Smooth muscle cell (in vitro differentiated cells): Measurements from ENCODE around the gene SLC26A6. TPM values are rescaled to one million over a fixed set of nuclear protein-coding genes. Genes with fewer than 3 reads are reported as not detected.
A peak's percentile ranks its signal among the peaks of the same experiment; 100 is the strongest.

ENCODE experiments used
- DNase-seq: peaks from one replicate; lab custom pipeline; 2025; ENCODE audit not compliant: unreplicated experiment; lab: John Stamatoyannopoulos, UW
- H2AFZ ChIP-seq: fragments of 200-600 bp; sonication (generic); 2 replicates; pipeline ENCODE4 v1.6.0; 2016; ENCODE audit warnings: antibody characterized with exemption, low read depth, mild to moderate bottlenecking
- H3F3A ChIP-seq: fragments of 200-600 bp; sonication (generic); 2 replicates; pipeline ENCODE4 v1.6.0; 2017; ENCODE audit warnings: antibody characterized with exemption, low read depth
- H3K27ac ChIP-seq: fragments of 200-600 bp; sonication (generic); 2 replicates; pipeline ENCODE4 v1.5.1; 2016; ENCODE audit warnings: low read depth, mild to moderate bottlenecking
- H3K27me3 ChIP-seq: fragments of 200-600 bp; sonication (generic); 2 replicates; pipeline ENCODE4 v1.6.1; 2016; ENCODE audit warnings: low read depth, mild to moderate bottlenecking
- H3K36me3 ChIP-seq: fragments of 200-600 bp; sonication (generic); 2 replicates; pipeline ENCODE4 v1.5.1; 2016; ENCODE audit warnings: low read depth
- H3K4me1 ChIP-seq: fragments of 200-600 bp; sonication (generic); 2 replicates; pipeline ENCODE4 v1.5.1; 2016; ENCODE audit warnings: low read depth
- H3K4me2 ChIP-seq: fragments of 200-600 bp; sonication (generic); 2 replicates; pipeline ENCODE4 v1.6.0; 2016; ENCODE audit warnings: mild to moderate bottlenecking
- H3K4me3 ChIP-seq: fragments of 200-600 bp; sonication (generic); 2 replicates; pipeline ENCODE4 v1.5.1; 2016; ENCODE audit warnings: mild to moderate bottlenecking
- H3K79me2 ChIP-seq: fragments of 200-600 bp; sonication (generic); 2 replicates; pipeline ENCODE4 v1.6.0; 2016; ENCODE audit warnings: low read depth, mild to moderate bottlenecking
- H3K9ac ChIP-seq: fragments of 200-600 bp; sonication (generic); 2 replicates; pipeline ENCODE4 v1.6.0; 2016; ENCODE audit warnings: low read depth
- H3K9me3 ChIP-seq: fragments of 200-600 bp; sonication (generic); replicated peaks from 2 replicates; pipeline ENCODE4 v1.5.1; 2016; ENCODE audit warnings: low read depth
- H4K20me1 ChIP-seq: fragments of 200-600 bp; sonication (generic); 2 replicates; pipeline ENCODE4 v1.6.0; 2016; ENCODE audit warnings: low read depth
- CTCF ChIP-seq: fragments of 200-600 bp; sonication (generic); IDR thresholded peaks from 2 replicates; pipeline ENCODE4 v1.5.1; 2017; ENCODE audit warnings: borderline replicate concordance, mild to moderate bottlenecking, antibody characterized with exemption; ENCODE audit not compliant: insufficient read depth, poor library complexity, severe bottlenecking
- WGBS: methylation state at CpG from one replicate; pipeline ENCODE4 v1.1.7; 2016; ENCODE audit warnings: low lambda C conversion rate; 5-methylcytosine and 5-hydroxymethylcytosine counted together
- polyA plus RNA-seq: library from polyadenylated mRNA; unstranded; fragments of >200 nt; fragmentation: Nextera tagmentation; extraction: Ambion mirVana; gene quantifications from 2 replicates; pipeline ENCODE4 v1.2.1, GENCODE V29; 2016
- total RNA-seq: library from RNA; depleted of rRNA; stranded (reverse); fragments of >200 nt; gene quantifications from 2 replicates; pipeline ENCODE4 v1.2.3, GENCODE V29; 2014

The SLC26A6 gene
- total and polyA plus RNA-seq, 2 experiments from 2014 or later, result 28.4 to 34.8 TPM

GRCh38 chr3:48600711-48601621 lies 34.3 kb downstream of the SLC26A6 start:
- peak overlapping the region; percentile 100 for H3K27ac ChIP-seq
- peaks cover 4% of the 10 kb centered on the region for H3K79me2 ChIP-seq
- peaks cover 7% of the 10 kb centered on the region for H3K36me3 ChIP-seq
- no peak overlapping the region for H3K4me3 ChIP-seq
- 97% methylated on average over 19 of the region's 19 CpGs for WGBS
- no peak overlapping the region for H2AFZ ChIP-seq
- H3K4me2 ChIP-seq, result no peak overlapping the region
- no peaks in the 10 kb centered on the region for H3K9me3 ChIP-seq
- peaks cover 13% of the 10 kb centered on the region for H3K4me1 ChIP-seq
- H3K27me3 ChIP-seq, result no peaks in the 10 kb centered on the region
- H3F3A ChIP-seq, result peaks cover 40% of the 10 kb centered on the region
- no peak overlapping the region for H3K9ac ChIP-seq
- DNase-seq, result no peak
- no peak for TF ChIP-seq CTCF
- peaks cover 10% of the 10 kb centered on the region for H4K20me1 ChIP-seq

- Histone ChIP-seq H3K36me3 (no peaks in the 10 kb centered on the region), H3K27ac (peak overlapping the region; percentile 100), H3K79me2 (peaks cover under 1% of the 10 kb centered on the region), H3K4me2 (peak overlapping the region; percentile 80), H3K4me3 (no peak overlapping the region), H4K20me1 (no peaks in the 10 kb centered on the region), H3K4me1 (peaks cover 14% of the 10 kb centered on the region), H3K27me3 (no peaks in the 10 kb centered on the region), H2AFZ (no peak overlapping the region), H3K9me3 (no peaks in the 10 kb centered on the region), H3K9ac (peak overlapping the region; percentile 91), H3F3A (peaks cover 40% of the 10 kb centered on the region)
- no peak for TF ChIP-seq CTCF
- DNase-seq, result no peak
- WGBS, result 94% methylated on average over 12 of the region's 12 CpGs
These were observed 35.6 kb downstream of the SLC26A6 start for GRCh38 chr3:48599509-48600285.

- H3K4me1 ChIP-seq, result peaks cover 20% of the 10 kb centered on the region
- 74% methylated on average over 10 of the region's 11 CpGs for WGBS
- TF ChIP-seq CTCF, result no peak
- H3K4me2 ChIP-seq, result peak overlapping the region; percentile 80
- no peak for DNase-seq
- peak overlapping the region; percentile 91 for H3K9ac ChIP-seq
- peaks cover 5% of the 10 kb centered on the region for H3K79me2 ChIP-seq
- H4K20me1 ChIP-seq, result no peaks in the 10 kb centered on the region
- peak overlapping the region; percentile 100 for H3K27ac ChIP-seq
- no peaks in the 10 kb centered on the region for H3K36me3 ChIP-seq
- no peaks in the 10 kb centered on the region for H3K9me3 ChIP-seq
- H3K27me3 ChIP-seq, result no peaks in the 10 kb centered on the region
- peaks cover 40% of the 10 kb centered on the region for H3F3A ChIP-seq
- H2AFZ ChIP-seq, result no peak overlapping the region
- H3K4me3 ChIP-seq, result no peak overlapping the region
These were observed 36.2 kb downstream of the SLC26A6 start for GRCh38 chr3:48599077-48599501.
